Measurements from ENCODE around the gene CD2BP2.

CD2BP2 gene

DNA sequence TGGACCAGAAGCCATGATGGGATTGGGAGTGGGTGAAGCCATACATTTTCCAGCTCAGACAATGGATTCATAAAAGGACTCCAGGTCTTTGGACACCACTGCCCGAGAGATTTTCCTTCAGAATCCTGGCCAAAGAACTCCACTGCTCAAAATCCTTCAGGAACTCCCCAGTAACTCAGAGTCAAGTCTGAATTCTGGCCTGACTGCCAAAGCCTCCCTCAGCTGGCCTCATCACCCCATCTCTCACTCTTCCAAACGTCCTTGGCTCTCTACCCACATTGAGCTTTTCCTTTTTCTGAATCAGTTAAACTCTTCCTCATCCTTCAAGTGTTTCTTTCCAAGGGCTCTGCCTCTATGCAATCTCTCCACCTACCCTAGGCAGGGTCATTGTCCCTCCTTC is 28.4 kb upstream of the CD2BP2 start:
- H3K27ac ChIP-seq (ENCODE audit: low read depth, low read length): no peak overlapping the region

GRCh38 chr16:30382111-30382881 is 27.2 kb upstream of the CD2BP2 start, which contains the start of gene SEPTIN1:
SEPTIN1 (minus strand) TSS chr16:30382561; CDS start chr16:30382542, 19 bp downstream.
- Histone ChIP-seq H3K27ac (ENCODE audit: low read depth, low read length) (no peak within 1 kb of the TSS), H3K36me3 (ENCODE audit: control insufficient read depth, insufficient read depth, low read length) (no peaks in the 10 kb centered on the region), H3K4me3 (ENCODE audit: low read length) (peak within 1 kb of the TSS; percentile 38), H3K4me1 (ENCODE audit: control insufficient read depth, insufficient read depth, low read length) (peaks cover 6% of the 10 kb centered on the region), H3K9ac (ENCODE audit: low read length) (no peak within 1 kb of the TSS), H3K27me3 (ENCODE audit: control insufficient read depth, insufficient read depth, low read length) (no peaks in the 10 kb centered on the region)

More for the DNA sequence above, 28.4 kb upstream of the CD2BP2 start:
- Histone ChIP-seq H3K4me3 (ENCODE audit: low read length) (no peak overlapping the region), H3K9ac (ENCODE audit: low read length) (no peak overlapping the region), H3K27me3 (ENCODE audit: control insufficient read depth, insufficient read depth, low read length) (no peaks in the 10 kb centered on the region), H3K4me1 (ENCODE audit: control insufficient read depth, insufficient read depth, low read length) (peaks cover 5% of the 10 kb centered on the region), H3K36me3 (ENCODE audit: control insufficient read depth, insufficient read depth, low read length) (no peaks in the 10 kb centered on the region)

DNA sequence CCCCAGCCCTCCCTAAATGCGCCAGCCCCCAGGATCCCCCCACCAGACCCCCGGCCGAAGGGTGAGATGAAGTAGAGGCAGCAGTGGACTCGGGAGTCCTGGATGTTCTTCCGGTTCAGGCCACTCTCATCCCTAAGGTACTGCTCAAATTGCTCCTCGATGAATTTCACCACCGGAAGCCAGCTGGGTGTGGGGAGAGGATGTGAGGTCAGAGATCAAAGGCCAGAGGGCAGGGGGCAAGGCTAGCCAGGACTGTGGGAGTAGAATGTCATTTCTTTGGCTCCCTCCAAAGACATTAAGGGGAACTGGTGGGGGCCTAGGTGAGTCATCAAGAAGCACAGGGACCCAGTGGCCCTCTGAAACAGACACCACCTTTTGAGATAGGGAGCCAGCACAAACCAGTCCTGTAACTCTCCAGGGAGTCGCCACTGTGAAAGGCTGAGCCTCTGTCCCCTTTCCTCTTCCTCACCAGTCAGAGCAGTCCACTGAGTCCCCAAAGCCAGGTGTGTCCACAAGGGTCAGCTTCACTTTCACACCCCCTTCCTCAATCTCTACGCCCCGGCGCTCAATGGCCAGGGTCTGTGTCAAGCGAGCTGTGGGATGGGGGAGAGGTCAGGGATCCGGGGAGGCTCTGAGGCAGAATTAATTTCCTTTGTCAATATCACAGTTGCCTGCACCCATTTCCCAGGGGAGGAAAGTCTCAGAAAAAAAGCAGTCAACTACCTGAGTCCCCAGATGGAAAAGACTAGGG is 26.4 kb upstream of the CD2BP2 start:
- H3K27me3 ChIP-seq (ENCODE audit: control insufficient read depth, insufficient read depth, low read length): no peaks in the 10 kb centered on the region
- no peak overlapping the region for H3K9ac ChIP-seq (ENCODE audit: low read length)
- H3K4me3 ChIP-seq (ENCODE audit: low read length): peak overlapping the region; percentile 38
- peaks cover 9% of the 10 kb centered on the region for H3K4me1 ChIP-seq (ENCODE audit: control insufficient read depth, insufficient read depth, low read length)
- no peaks in the 10 kb centered on the region for H3K36me3 ChIP-seq (ENCODE audit: control insufficient read depth, insufficient read depth, low read length)
- no peak overlapping the region for H3K27ac ChIP-seq (ENCODE audit: low read depth, low read length)

DNA sequence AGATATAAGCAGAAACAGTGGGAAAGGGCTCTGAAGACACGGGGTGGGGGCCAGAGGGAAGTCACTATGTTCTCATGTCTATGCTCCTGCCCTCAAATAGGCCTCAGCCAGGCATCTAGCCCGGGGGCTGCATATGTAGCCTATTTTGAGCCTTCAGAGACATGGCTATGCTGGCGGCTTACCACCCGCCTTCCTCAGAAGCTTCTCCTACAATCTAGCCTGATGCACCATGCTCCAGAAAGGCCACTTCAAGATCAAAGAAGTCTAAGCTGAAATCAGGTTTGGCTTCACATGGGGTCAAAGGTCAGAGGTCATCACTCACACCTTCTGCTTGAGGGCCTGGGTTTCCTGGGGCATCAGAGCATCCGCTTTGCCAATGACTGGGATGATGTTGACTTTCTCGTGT is 25.7 kb upstream of the CD2BP2 start:
- Histone ChIP-seq H3K27me3 (ENCODE audit: control insufficient read depth, insufficient read depth, low read length) (no peaks in the 10 kb centered on the region), H3K27ac (ENCODE audit: low read depth, low read length) (no peak overlapping the region), H3K4me1 (ENCODE audit: control insufficient read depth, insufficient read depth, low read length) (peaks cover 9% of the 10 kb centered on the region), H3K4me3 (ENCODE audit: low read length) (no peak overlapping the region), H3K9ac (ENCODE audit: low read length) (no peak overlapping the region), H3K36me3 (ENCODE audit: control insufficient read depth, insufficient read depth, low read length) (no peaks in the 10 kb centered on the region)

DNA sequence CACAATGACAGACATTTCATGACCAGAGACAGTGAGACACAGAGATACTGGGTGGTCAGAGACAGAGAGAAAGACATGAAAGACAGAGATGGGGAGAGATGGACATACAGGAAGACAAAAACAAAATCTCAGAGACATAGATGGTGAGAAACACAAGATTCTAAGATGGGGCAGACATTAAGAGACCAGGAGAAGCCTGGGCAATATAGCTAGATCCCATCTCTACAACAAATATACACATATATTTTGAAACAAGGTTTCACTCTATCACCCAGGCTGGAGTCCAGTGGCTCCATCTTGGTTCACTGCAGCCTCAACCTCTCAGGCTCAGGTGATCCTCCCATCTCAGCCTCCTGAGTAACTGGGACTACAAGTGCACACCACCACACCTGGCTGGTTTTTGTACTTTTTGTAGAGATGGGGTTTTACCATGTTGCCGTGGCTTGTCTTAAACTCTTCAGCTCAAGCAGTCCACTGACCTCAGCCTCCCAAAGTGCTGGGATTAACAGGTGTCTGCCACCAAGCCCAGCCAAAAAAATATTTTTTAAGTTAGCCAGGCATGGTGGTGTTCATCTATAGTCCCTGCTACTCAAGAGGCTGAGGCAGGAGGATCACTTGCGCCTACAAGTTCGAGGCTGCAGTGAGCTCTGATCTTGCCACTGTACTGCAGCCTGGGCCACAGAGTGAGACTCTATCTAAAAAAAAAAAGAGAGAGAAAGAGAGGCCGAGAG is 25.1 kb upstream of the CD2BP2 start:
- H3K27me3 ChIP-seq (ENCODE audit: control insufficient read depth, insufficient read depth, low read length): no peaks in the 10 kb centered on the region
- H3K36me3 ChIP-seq (ENCODE audit: control insufficient read depth, insufficient read depth, low read length): no peaks in the 10 kb centered on the region
- no peak overlapping the region for H3K9ac ChIP-seq (ENCODE audit: low read length)
- H3K4me1 ChIP-seq (ENCODE audit: control insufficient read depth, insufficient read depth, low read length): peaks cover 9% of the 10 kb centered on the region
- no peak overlapping the region for H3K4me3 ChIP-seq (ENCODE audit: low read length)
- H3K27ac ChIP-seq (ENCODE audit: low read depth, low read length): no peak overlapping the region

DNA sequence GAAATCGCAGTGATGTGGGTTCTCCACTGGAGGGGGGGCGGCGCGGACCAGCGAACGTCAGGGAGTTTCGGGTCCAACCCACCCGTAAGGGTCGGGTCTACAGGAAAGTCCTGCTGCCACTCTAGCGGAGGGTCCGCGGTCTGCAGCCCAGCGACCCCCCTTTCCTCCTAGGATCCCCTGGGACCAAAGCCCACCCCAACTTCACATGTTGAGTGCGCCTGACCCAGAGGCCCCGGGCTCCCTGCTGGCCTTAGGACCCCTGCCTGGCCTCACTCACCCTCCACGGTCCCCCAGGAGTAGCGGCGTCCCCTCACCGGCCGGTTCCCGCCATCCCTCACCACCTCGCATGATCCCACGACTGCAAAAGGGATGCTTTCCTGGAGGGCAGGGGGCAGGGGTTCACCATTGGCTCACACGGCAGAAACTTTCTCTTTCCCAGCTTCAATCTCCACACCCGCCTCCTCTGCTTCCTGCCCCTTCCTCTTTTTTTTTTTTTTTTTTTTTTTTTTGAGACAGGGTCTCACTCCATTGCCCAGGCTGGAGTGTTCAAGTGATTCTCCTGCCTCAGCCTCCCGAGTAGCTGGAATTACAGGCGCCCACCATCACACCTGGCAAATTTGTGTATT is 24.2 kb upstream of the CD2BP2 start:
- H3K4me1 ChIP-seq (ENCODE audit: control insufficient read depth, insufficient read depth, low read length): peaks cover 9% of the 10 kb centered on the region
- no peaks in the 10 kb centered on the region for H3K36me3 ChIP-seq (ENCODE audit: control insufficient read depth, insufficient read depth, low read length)
- peak overlapping the region; percentile 64 for H3K9ac ChIP-seq (ENCODE audit: low read length)
- no peaks in the 10 kb centered on the region for H3K27me3 ChIP-seq (ENCODE audit: control insufficient read depth, insufficient read depth, low read length)
- peak overlapping the region; percentile 69 for H3K4me3 ChIP-seq (ENCODE audit: low read length)
- peak overlapping the region; percentile 92 for H3K27ac ChIP-seq (ENCODE audit: low read depth, low read length)

- H3K36me3 ChIP-seq (ENCODE audit: control insufficient read depth, insufficient read depth, low read length): no peaks in the 10 kb centered on the region
- peak overlapping the region; percentile 92 for H3K4me3 ChIP-seq (ENCODE audit: low read length)
- peaks cover 9% of the 10 kb centered on the region for H3K4me1 ChIP-seq (ENCODE audit: control insufficient read depth, insufficient read depth, low read length)
- peak overlapping the region; percentile 100 for H3K27ac ChIP-seq (ENCODE audit: low read depth, low read length)
- no peaks in the 10 kb centered on the region for H3K27me3 ChIP-seq (ENCODE audit: control insufficient read depth, insufficient read depth, low read length)
- peak overlapping the region; percentile 64 for H3K9ac ChIP-seq (ENCODE audit: low read length)
Observed at GRCh38 chr16:30378236-30379157, 23.4 kb upstream of the CD2BP2 start.

GRCh38 chr16:30377812-30378235 is 22.7 kb upstream of the CD2BP2 start:
- Histone ChIP-seq H3K4me1 (ENCODE audit: control insufficient read depth, insufficient read depth, low read length) (peaks cover 9% of the 10 kb centered on the region), H3K27me3 (ENCODE audit: control insufficient read depth, insufficient read depth, low read length) (no peaks in the 10 kb centered on the region), H3K9ac (ENCODE audit: low read length) (peak overlapping the region; percentile 42), H3K4me3 (ENCODE audit: low read length) (peak overlapping the region; percentile 74), H3K27ac (ENCODE audit: low read depth, low read length) (peak overlapping the region; percentile 100), H3K36me3 (ENCODE audit: control insufficient read depth, insufficient read depth, low read length) (no peaks in the 10 kb centered on the region)

- peak overlapping the region; percentile 42 for H3K9ac ChIP-seq (ENCODE audit: low read length)
- peaks cover 9% of the 10 kb centered on the region for H3K4me1 ChIP-seq (ENCODE audit: control insufficient read depth, insufficient read depth, low read length)
- peak overlapping the region; percentile 100 for H3K27ac ChIP-seq (ENCODE audit: low read depth, low read length)
- no peaks in the 10 kb centered on the region for H3K36me3 ChIP-seq (ENCODE audit: control insufficient read depth, insufficient read depth, low read length)
- H3K4me3 ChIP-seq (ENCODE audit: low read length): peak overlapping the region; percentile 74
- no peaks in the 10 kb centered on the region for H3K27me3 ChIP-seq (ENCODE audit: control insufficient read depth, insufficient read depth, low read length)
Observed at GRCh38 chr16:30377050-30377811, 22.1 kb upstream of the CD2BP2 start.

DNA sequence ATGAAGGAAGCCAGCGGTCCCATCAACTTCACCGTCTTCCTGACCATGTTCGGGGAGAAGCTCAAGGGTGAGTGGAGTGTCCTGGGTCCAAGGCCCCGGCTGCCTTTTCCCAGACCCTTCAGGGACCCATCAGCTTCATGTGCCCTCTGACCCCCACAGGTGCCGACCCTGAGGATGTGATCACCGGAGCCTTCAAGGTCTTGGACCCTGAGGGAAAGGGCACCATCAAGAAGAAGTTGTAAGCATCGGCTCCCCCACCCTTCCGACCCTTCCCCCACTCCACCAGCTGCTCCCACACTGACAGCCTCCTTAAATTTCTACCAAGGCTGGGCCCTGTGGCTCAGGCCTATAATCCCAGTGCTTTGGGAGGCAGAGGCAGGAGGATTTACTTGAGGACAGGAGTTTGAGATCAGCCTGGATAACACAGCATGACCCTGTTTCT is 21.4 kb upstream of the CD2BP2 start:
- peak overlapping the region; percentile 100 for H3K27ac ChIP-seq (ENCODE audit: low read depth, low read length)
- H3K36me3 ChIP-seq (ENCODE audit: control insufficient read depth, insufficient read depth, low read length): no peaks in the 10 kb centered on the region
- H3K4me1 ChIP-seq (ENCODE audit: control insufficient read depth, insufficient read depth, low read length): peaks cover 9% of the 10 kb centered on the region
- H3K4me3 ChIP-seq (ENCODE audit: low read length): no peak overlapping the region
- H3K27me3 ChIP-seq (ENCODE audit: control insufficient read depth, insufficient read depth, low read length): no peaks in the 10 kb centered on the region
- H3K9ac ChIP-seq (ENCODE audit: low read length): no peak overlapping the region

DNA sequence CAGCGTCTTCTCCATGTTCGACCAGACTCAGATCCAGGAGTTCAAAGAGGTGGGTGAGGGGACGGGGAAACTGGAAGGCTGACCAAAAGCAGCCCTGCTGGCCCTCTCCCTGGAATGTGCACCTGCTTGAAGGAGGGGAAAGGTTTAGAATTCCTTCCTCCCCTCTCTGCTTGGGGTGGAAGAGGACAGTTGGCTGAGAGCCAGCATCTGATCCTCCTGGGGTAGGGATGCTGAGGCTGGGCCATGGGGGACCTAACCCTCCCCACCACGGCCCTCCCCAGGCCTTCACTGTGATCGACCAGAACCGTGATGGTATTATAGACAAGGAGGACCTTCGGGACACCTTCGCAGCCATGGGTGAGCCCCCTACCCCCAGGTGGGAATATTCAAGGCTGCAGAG is 20.8 kb upstream of the CD2BP2 start:
- no peaks in the 10 kb centered on the region for H3K27me3 ChIP-seq (ENCODE audit: control insufficient read depth, insufficient read depth, low read length)
- peak overlapping the region; percentile 100 for H3K27ac ChIP-seq (ENCODE audit: low read depth, low read length)
- H3K4me3 ChIP-seq (ENCODE audit: low read length): no peak overlapping the region
- peaks cover 9% of the 10 kb centered on the region for H3K4me1 ChIP-seq (ENCODE audit: control insufficient read depth, insufficient read depth, low read length)
- H3K36me3 ChIP-seq (ENCODE audit: control insufficient read depth, insufficient read depth, low read length): no peaks in the 10 kb centered on the region
- no peak overlapping the region for H3K9ac ChIP-seq (ENCODE audit: low read length)

Measured in rectal smooth muscle tissue (tissue), 1 donor.